ENCODE data around the gene HOGA1.

Gene HOGA1

DNA sequence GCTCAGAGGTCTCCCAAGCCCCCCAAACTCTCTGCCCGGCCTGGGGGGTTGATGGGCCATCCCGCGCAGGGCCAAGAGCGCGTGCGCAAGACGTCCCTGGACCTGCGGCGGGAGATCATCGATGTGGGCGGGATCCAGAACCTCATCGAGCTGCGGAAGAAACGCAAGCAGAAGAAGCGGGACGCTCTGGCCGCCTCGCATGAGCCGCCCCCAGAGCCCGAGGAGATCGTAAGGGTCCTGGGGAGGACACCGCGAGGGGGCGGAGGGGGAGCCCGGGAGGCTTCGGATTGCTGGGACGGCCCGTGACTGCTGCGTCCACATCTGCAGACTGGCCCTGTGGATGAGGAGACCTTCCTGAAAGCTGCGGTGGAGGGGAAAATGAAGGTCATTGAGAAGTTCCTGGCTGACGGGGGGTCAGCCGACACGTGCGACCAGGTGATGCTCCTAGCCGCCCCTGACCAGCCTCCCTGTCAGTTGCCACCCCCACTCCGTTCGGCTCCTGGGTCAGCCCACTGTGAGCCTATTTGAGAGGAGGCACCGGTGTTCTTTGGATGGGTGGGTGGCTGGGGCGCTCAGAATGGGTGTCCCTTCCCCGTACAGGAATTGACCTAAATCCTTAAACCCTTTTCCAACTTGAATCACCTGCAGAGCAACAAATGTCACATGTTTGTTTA is 5.9 kb upstream of the HOGA1 start:
- FAIRE-seq, result no peak

DNA sequence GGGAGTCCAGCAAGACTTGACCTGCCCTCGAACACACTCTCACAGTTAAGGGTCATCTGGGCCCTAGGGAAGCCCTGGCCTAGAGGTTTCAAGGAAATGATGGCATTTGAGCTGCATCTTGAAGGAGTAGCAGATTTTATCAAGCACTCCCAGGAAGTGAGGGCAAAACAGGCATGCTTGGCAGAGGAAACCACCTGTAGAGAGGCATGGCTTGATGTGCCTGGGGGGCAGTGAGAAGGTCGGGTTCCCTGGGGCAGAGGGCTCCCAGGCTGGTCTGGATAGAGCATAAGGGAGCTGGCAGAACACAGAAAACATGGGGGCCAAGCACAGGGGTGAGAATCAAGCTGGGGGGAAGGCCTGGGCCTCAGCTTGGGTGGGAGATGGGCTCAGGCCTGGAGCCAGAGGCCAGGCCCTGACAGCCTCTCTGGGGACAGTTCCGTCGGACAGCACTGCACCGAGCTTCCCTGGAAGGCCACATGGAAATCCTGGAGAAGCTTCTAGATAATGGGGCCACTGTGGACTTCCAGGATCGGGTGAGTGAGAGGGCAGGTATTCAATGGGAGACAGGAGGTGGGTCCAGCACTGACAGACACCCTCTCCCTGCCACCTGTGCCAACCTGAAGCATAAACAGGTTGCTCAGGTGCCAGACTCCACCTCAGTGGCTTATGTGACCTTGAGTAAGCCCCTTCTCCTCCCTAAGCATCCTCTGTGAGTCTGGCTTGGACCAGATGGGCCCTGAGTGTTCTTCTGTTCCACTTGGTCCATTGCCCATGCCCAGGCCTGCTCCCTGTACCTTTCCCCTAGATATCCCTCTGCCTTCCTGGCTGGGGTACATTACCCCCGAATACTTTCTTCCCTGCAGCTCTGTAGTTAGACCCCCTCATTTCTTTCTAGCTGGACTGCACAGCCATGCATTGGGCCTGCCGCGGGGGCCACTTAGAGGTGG is 3.5 kb upstream of the HOGA1 start:
- FAIRE-seq, result no peak
- no peak for DNase-seq (ENCODE audit: low spot score)

More for the DNA sequence above, 5.9 kb upstream of the HOGA1 start:
- no peak for DNase-seq (ENCODE audit: low spot score)

DNA sequence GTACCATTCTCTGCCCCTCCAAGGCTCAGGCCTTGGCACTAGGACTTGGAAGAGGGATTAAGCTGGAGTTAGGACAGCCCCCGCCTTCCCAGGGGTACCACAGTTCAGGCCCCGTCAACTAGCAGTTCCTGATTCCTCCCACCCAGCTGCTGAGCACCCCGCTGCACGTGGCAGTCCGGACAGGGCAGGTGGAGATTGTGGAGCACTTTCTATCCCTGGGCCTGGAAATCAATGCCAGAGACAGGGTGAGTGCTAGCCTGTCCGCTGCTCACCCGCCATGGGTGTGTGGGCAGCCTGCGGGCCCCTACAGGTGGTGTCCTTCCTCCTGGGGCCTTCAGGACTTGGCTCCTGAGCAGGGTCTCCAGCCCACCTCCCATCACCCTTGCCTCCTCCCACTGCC is 2.0 kb upstream of the HOGA1 start:
- FAIRE-seq (no peak), DNase-seq (ENCODE audit: low spot score) (no peak)

GRCh38 chr10:97583476-97583875 is 713 bp upstream of the HOGA1 start:
- FAIRE-seq, result no peak
- no peak for DNase-seq (ENCODE audit: low spot score)

GRCh38 chr10:97584798-97585438 is 729 bp downstream of the HOGA1 start:
- FAIRE-seq (no peak), DNase-seq (ENCODE audit: low spot score) (no peak)

GRCh38 chr10:97585439-97585811 is 1.2 kb downstream of the HOGA1 start:
- no peak for DNase-seq (ENCODE audit: low spot score)

DNA sequence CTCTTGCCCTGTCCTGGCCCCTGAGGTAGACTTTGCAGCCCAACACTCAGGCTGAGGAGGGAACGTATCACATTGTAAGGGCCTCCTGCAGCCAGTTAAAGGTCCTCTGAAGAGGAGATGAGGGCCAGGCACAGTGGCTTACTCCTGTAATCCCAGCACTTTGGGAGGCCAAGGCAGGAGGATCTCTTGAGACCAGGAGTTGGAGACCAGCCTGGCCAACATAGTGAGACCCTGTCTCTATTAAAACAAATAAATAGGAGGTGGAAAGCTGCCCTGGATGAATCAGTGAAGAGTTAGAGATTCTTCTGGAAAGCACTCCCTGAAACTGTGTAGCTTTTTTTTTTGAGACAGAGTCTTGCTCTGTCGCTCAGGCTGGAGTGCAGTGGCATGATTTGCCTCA is 3.0 kb downstream of the HOGA1 start:
- DNase-seq (ENCODE audit: low spot score), result no peak
- FAIRE-seq, result no peak

More at GRCh38 chr10:97585439-97585811, 1.2 kb downstream of the HOGA1 start:
- FAIRE-seq, result no peak

- FAIRE-seq (no peak), DNase-seq (ENCODE audit: low spot score) (no peak)
These were observed 5.3 kb downstream of the HOGA1 start, which contains the start of gene C10orf62 for GRCh38 chr10:97589479-97589878. C10orf62 (plus strand) TSS chr10:97589721; CDS start chr10:97589898, 177 bp downstream.

GRCh38 chr10:97590082-97590747 is 6.0 kb downstream of the HOGA1 start:
- FAIRE-seq, result no peak
- DNase-seq (ENCODE audit: low spot score), result no peak

DNA sequence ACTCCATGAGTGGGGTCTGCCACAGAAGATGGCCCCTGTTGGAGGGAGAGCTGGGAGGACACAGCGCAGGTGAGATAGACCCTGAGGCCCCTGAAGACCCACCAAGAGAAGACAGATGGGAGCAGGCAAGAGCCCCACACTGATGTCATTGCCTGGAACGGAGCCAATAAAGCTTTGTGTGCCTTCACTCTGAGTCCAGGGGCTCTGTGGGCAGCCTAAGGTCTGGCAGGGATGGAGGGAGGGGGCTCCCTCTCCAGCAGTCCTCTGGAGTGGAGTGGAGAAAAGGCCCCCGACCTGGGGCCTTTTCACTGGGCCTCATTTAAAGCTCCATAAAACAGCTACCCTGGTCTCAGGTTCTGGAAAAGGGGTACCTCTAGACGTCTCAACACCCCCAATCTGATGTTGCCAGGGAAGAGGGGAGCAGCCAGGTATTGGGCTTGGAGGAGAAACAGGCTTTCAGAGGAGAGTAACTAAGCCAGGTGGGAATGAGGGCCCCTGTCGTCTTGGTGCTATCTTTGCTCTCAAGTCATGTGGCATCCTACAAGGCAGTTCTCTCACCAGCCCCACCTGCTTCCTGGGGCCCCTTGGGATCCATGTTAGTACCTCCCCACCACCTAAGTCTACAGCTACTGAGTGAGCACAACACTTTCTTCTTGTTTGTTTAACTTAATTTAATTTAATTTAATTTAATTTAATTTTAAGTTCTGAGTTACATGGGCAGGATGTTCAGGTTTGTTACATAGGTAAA is 6.7 kb downstream of the HOGA1 start:
- FAIRE-seq, result no peak
- DNase-seq (ENCODE audit: low spot score), result no peak

- DNase-seq (ENCODE audit: low spot score) (no peak), FAIRE-seq (no peak)
These were observed 9.2 kb downstream of the HOGA1 start for GRCh38 chr10:97593421-97593820.

DNA sequence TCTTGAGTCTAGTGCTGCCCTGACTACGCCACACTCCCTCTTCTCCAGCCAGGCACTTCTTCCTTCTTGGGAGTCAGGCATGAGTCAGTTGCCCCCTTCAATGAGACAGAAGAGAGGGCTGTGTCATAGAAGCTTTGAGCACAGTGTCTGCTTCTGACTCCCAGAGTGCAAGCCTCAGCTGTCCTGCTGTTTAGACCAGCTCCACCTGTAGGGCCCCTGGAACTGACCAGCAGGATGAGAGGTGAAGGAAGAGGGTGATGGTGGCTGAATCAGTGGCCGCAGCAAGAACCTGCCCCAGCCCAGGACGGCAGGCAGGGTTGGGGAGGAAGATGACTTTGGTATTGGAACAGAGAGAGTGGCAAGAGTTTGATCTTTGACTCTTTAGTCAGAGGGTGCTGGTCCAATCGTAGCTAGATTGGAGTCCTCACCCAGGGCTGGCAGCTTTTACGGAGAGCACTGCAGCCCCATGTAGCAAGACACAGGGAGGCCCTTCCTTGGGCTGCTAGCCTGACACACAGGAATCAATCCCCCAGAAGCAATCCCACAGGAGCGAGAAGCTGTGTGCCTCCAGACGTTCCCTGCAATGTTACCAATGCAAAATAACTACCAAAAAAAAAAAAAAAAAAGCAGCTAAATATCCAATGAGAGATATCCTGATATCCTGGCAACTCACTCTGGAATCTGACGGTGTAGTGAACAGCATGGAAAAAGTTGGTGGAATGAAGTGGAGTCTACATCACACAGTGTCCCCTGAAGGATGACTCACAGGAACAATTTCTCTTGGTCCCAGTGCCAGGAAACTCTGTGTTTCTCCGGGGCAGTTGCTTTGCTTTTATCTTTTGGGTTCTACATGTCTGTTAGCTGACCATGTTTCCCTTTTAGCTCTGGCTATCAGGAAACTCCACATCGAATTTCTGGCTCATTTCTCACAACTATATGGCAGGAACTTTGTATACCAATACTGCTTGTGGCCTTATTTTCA is 12.2 kb downstream of the HOGA1 start:
- FAIRE-seq, result peak; percentile 94

DNA sequence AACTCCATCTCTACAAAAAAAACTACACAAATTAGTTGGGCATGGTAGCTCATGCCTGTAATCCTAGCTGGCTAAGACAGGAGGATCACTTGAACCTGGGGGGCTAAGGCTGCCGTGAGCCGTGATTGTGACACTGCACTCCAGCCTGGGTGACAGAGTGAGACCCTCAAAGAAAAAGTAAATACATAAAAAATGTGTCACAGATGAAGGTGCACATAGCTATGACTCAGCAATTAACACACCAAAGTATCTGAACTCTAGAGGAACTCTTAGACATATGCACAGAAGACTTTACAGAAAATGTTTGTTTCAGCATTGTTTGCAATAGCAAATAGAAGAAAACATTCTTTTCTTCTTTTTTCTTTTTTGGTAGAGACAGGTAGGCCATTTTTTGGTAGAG is 13.6 kb downstream of the HOGA1 start:
- DNase-seq (ENCODE audit: low spot score) (peak; percentile 41), FAIRE-seq (peak; percentile 29)

More for the DNA sequence above, 12.2 kb downstream of the HOGA1 start:
- DNase-seq (ENCODE audit: low spot score), result peak; percentile 95

GRCh38 chr10:97598407-97599271 is 14.4 kb downstream of the HOGA1 start:
- DNase-seq (ENCODE audit: low spot score) (peak; percentile 14), FAIRE-seq (no peak)

DNA sequence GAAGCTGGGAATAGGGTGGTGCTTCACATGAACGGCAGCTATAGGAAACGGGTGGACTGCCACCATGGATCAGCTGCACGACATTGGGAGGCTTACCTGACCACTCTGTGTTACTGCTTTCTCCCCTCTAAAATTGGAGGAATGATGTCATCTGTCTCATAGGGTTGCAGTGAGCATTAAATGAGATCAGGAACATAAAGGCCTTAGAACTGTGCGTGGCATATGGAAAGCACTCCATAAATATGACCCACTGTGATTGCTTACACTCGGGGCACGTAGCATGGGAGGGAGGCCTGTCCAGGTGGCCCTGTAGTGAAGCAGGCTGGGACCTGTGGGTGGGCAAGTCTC is 15.1 kb downstream of the HOGA1 start:
- no peak for FAIRE-seq

DNA sequence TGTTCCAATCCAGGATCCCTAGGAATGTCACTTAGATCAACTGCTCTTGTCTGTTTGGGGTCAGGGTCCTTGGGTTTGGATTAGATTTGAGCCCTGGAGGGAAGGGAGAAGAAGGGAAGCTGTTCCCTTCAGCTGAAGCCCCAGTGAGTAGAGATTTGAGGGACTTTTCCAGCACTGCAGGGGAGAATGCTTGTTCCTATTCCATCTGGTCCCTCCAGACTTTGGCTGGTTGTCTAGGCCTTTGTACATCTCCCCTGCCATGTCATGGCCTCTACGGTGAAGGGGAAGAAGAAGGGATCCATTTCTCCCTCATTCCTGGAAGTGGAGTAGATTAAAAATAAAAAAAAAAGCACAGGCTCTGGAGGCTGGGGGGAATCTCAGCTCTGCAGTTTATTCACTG is 16.4 kb downstream of the HOGA1 start:
- DNase-seq (ENCODE audit: low spot score), result no peak
- FAIRE-seq, result no peak

More for the DNA sequence above, 15.1 kb downstream of the HOGA1 start:
- no peak for DNase-seq (ENCODE audit: low spot score)

DNA sequence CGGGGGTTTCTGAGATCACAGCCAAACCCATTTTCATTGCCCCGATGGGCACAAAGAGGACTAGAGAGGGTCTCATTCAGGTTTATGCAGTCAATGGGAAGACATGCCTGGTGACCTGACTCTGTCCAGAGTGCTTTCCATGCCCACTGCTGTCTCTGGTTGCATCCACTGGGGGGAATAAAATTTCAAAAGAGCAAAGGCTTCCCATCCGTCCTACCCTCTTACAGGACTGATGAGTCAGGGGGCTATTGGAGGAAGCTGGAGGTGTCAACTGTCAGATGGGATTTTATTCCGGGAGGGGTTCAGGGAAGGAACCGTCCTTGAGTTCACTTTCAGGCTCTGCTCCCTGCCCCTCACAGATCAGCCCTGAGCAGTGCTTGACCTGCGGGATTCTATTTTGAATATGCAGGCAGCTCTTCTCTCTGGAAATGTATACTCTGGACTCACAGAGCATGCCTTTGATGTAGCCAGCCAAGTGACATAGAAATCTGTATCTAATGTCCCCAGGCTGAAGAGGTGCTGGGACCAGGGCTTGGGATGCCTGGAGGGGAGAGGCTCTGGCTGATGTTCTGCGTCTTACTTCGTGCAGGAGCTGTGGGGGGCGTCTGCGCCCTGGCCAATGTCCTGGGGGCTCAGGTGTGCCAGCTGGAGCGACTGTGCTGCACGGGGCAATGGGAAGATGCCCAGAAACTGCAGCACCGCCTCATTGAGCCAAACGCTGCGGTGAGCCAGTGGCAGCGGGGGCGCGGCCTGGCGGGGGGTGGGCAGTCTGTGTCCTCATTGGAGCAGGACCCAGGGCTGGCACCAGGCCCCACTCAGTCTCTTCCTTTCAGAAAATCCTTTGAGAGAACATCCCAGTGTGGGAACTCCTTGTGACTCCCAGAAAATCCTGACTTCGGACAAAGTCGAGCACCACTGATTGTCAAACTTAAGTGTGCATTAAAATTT is 17.4 kb downstream of the HOGA1 start:
- FAIRE-seq, result no peak
- no peak for DNase-seq (ENCODE audit: low spot score)
